ENCODE results near the gene TMEM143. TPM values are rescaled to one million over a fixed set of nuclear protein-coding genes. Genes with fewer than 3 reads are reported as not detected.

Gene TMEM143
- 11.1 TPM for total RNA-seq
- long read RNA-seq, partial matches to known transcripts = 3 of 12 reads
- long read RNA-seq, other reads (novel, unspliced or antisense) = 5 of 12 reads

DNA sequence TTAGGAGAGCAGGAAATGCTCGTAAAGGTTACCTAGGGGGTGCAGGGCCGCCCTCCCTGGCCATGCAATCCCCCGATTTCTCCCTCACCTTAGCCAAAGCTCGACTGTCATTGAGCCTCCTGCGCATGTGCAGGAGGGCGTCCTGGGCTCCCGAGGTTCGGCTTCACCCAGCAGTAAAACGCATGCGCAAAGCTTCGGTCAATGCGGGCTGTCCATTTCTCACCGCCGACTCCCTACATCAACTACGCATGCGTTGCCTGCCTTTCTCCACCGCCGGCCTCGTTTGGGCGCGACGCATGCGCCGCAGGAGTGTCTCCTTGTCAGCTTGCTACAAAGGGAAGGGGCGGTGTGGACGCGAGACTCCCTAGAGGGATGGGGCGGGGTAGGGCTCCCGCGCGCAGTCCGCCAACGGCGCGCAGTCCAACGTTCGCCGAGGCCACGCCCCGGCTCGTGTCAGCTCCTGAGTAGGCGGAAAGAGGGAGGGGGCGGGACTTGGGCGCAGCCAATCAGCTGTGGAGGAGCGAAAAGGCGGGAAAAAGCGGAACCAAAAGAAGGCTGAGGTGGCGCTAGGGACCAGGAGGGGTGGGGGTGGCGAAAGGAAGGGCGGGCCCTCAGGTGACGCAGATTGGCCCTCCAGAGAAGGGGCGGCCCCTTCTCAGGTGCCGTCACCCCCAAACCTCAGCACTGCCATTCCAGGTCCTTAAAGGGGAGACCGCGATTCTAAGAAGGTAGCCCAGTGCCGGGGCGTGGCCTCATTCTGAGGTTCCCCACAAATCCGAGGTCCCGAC, at the start of gene TMEM143, which contains the start of gene SYNGR4:
Gene TMEM143 (minus strand): TSS at position 131 of the 788 bp plus-strand sequence. CDS start 20 bp downstream, at position 111.
Gene SYNGR4 (plus strand): TSS at position 558 of the 788 bp plus-strand sequence. CDS start 1,476 bp downstream, outside the sequence.
- Histone ChIP-seq H3K36me3 (no peaks in the 10 kb centered on the region), H3K4me3 (peak within 1 kb of the TSS; percentile 84), H3K27ac (peak within 1 kb of the TSS; percentile 97), H3K9me3 (no peaks in the 10 kb centered on the region), H3K4me1 (peaks cover 10% of the 10 kb centered on the region), H3K27me3 (ENCODE audit: low read depth) (no peaks in the 10 kb centered on the region)
- intact Hi-C loops (cut with DNase I) = no loop called here
- ATAC-seq (peak; percentile 95 to 97), DNase-seq (peak; percentile 99)
- TF ChIP-seq, protein P1, sequence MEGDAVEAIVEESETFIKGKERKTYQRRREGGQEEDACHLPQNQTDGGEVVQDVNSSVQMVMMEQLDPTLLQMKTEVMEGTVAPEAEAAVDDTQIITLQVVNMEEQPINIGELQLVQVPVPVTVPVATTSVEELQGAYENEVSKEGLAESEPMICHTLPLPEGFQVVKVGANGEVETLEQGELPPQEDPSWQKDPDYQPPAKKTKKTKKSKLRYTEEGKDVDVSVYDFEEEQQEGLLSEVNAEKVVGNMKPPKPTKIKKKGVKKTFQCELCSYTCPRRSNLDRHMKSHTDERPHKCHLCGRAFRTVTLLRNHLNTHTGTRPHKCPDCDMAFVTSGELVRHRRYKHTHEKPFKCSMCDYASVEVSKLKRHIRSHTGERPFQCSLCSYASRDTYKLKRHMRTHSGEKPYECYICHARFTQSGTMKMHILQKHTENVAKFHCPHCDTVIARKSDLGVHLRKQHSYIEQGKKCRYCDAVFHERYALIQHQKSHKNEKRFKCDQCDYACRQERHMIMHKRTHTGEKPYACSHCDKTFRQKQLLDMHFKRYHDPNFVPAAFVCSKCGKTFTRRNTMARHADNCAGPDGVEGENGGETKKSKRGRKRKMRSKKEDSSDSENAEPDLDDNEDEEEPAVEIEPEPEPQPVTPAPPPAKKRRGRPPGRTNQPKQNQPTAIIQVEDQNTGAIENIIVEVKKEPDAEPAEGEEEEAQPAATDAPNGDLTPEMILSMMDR (IDR thresholded peaks at IDR 0.05) = no peak

- H3K4me3 ChIP-seq = no peak overlapping the region
- H3K27me3 ChIP-seq (ENCODE audit: low read depth) = peaks cover 6% of the 10 kb centered on the region
- no peaks in the 10 kb centered on the region for H3K36me3 ChIP-seq
- ATAC-seq (no peak), DNase-seq (no peak)
- TF ChIP-seq, protein P1 (IDR thresholded peaks at IDR 0.05) = no peak
- H3K9me3 ChIP-seq = no peaks in the 10 kb centered on the region
- intact Hi-C loops (cut with DNase I) = no loop called here
- H3K27ac ChIP-seq = no peak overlapping the region
- H3K4me1 ChIP-seq = no peaks in the 10 kb centered on the region
These were observed 42.1 kb upstream of the TMEM143 start for GRCh38 chr19:48405850-48406249.

- Histone ChIP-seq H3K4me3 (no peak overlapping the region), H3K27ac (no peak overlapping the region), H3K27me3 (ENCODE audit: low read depth) (peaks cover 6% of the 10 kb centered on the region), H3K9me3 (no peaks in the 10 kb centered on the region), H3K4me1 (no peaks in the 10 kb centered on the region), H3K36me3 (no peaks in the 10 kb centered on the region)
- DNase-seq = no peak
- TF ChIP-seq, protein P1 (IDR thresholded peaks at IDR 0.05) = no peak
- ATAC-seq = no peak
- intact Hi-C loops (cut with DNase I) = no loop called here
These were observed 41.4 kb upstream of the TMEM143 start for GRCh38 chr19:48405010-48405659.

GRCh38 chr19:48403606-48404005, 39.9 kb upstream of the TMEM143 start:
- Histone ChIP-seq H3K27ac (no peak overlapping the region), H3K27me3 (ENCODE audit: low read depth) (peaks cover 6% of the 10 kb centered on the region), H3K36me3 (no peaks in the 10 kb centered on the region), H3K4me1 (no peaks in the 10 kb centered on the region), H3K4me3 (no peak overlapping the region), H3K9me3 (no peaks in the 10 kb centered on the region)
- TF ChIP-seq, protein P1 (IDR thresholded peaks at IDR 0.05) = no peak
- intact Hi-C loops (cut with DNase I) = no loop called here
- DNase-seq = no peak
- ATAC-seq = peak; percentile 35 to 53

DNA sequence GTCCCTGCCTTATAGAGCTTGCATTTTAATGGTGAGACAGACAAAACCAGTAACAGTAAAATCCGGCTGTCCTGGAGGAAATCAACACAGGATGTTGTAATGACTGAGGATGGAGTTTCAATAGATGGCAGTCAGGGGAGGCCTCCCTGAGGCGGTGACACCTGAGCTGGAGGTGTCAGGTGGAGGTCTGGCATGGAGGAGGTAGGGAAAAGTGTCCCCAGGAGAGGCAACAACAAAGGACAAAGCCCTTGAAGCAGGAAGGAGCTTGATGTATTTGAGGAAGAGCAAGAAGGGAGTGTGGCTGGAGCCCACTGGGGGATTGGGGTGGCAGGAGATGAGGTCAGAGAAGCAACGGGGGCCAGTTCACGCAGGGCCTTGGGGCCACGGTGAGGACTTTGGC, 37.5 kb upstream of the TMEM143 start:
- Histone ChIP-seq H3K9me3 (no peaks in the 10 kb centered on the region), H3K36me3 (no peaks in the 10 kb centered on the region), H3K27ac (no peak overlapping the region), H3K4me1 (peaks cover 7% of the 10 kb centered on the region), H3K27me3 (ENCODE audit: low read depth) (peaks cover 18% of the 10 kb centered on the region), H3K4me3 (no peak overlapping the region)
- TF ChIP-seq, protein P1 (IDR thresholded peaks at IDR 0.05) = no peak
- intact Hi-C loops (cut with DNase I) = no loop called here
- ATAC-seq (no peak), DNase-seq (no peak)
